IMR-90 (cell line): Measurements from ENCODE around the gene ACOT7.

Experiments
- CTCF ChIP-seq: conservative IDR thresholded peaks from 2 replicates; pipeline ENCODE4 v1.5.1; 2012; ENCODE audit warnings: mild to moderate bottlenecking, low read depth, low read length, improper control_type of control experiment
- POLR2A ChIP-seq: IDR thresholded peaks from 2 replicates; pipeline ENCODE4 v1.6.1; 2012; ENCODE audit warnings: mild to moderate bottlenecking, low read depth, low read length
- SMC3 ChIP-seq: fragments of 150-350 bp; IDR thresholded peaks from 2 replicates; pipeline ENCODE4 v1.6.1; 2016; ENCODE audit warnings: low read depth, mild to moderate bottlenecking, antibody characterized with exemption, low read length, moderate library complexity

GRCh38 chr1:6251681-6252373 lies 141.7 kb downstream of the ACOT7 start:
- no peak for TF ChIP-seq CTCF
- TF ChIP-seq POLR2A: no peak
- TF ChIP-seq SMC3: no peak
